ENCODE measurements around the gene THSD4.

Gene THSD4

DNA sequence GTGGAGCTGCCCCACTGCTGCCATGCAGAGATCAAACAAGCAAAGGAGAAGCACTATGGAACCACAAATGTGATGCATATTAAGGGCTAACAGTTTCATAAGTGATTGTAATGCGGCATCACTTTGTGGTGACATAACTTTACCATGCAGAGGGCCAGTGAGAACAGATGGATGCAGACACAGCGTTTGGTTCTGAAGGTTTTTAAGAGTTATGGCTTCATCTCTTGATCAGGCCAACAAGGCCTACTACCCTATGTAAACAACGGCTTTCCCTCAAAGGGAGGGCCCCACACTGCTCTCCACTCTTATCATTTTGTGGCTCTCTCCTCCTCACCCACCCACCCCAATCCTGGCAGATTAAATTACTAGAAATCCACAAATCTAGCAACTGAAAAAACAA is 708.5 kb downstream of the THSD4 start:
- TF ChIP-seq CTCF (conservative IDR thresholded peaks at IDR 0.05; ENCODE audit: low read depth, low read length) = no peak
- DNase-seq (ENCODE audit: low read depth) = no peak

DNA sequence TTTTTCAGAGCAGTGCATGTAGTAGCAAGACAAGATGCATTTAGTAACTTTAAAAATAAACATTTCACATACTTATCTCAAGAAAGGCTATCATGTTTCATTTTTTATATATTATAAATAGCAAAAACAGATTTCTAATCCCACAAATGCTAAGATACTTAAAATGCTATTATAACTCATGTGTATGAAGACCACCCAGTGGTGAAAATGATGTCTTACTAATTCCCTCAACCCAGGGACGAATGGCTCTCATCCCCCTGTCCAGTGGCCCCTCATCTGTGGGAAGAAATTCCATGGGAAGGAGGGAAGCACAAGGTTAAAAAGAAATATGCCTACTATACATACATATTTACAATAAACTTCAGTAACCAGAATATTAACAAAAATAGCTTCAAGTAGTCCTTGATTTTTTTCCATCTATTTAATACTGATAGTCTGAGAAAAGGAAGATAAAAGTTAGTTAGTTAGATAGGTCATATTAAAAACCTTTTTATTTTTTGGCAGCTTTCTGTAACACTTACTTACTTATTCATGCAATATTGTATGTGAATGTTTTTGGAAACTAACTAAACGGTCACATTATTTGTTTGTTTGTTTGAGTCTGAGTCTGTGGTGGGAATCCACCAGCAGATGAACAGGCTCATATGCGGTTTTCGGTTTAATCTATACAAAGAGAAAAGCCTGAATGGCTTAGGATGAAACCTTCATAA is 709.9 kb downstream of the THSD4 start:
- TF ChIP-seq CTCF (conservative IDR thresholded peaks at IDR 0.05; ENCODE audit: low read depth, low read length) = no peak
- no peak overlapping the region for H3K4me3 ChIP-seq (ENCODE audit: low read length)

More for the DNA sequence above, 708.5 kb downstream of the THSD4 start:
- H3K4me3 ChIP-seq (ENCODE audit: low read length) = no peak overlapping the region

GRCh38 chr15:71826196-71826595 is 710.9 kb downstream of the THSD4 start:
- no peak for DNase-seq (ENCODE audit: low read depth)
- no peak overlapping the region for H3K4me3 ChIP-seq (ENCODE audit: low read length)
- no peak for TF ChIP-seq CTCF (conservative IDR thresholded peaks at IDR 0.05; ENCODE audit: low read depth, low read length)

More for the DNA sequence above, 709.9 kb downstream of the THSD4 start:
- no peak for DNase-seq (ENCODE audit: low read depth)

DNA sequence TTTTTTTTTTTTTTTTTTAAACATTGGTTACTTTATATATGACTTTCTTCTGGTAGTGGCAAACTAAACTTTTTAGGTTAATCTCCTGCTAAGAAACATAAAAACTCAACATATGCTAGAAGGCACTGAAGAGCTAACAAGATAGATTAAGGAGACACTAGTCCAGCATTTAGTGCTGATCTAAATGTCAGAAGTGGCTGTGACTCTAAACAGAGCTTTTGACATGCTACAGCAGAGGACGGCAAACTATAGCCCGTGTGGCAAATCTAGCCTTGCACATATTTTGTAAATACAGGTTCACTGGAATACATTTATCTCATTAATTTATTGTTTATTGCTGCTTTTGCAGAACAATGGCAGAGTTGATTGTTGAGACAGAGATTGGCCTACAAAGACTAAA is 715.7 kb downstream of the THSD4 start:
- H3K4me3 ChIP-seq (ENCODE audit: low read length) = no peak overlapping the region
- no peak for DNase-seq (ENCODE audit: low read depth)
- no peak for TF ChIP-seq CTCF (conservative IDR thresholded peaks at IDR 0.05; ENCODE audit: low read depth, low read length)

Data from retinal pigment epithelial cell (primary cell).